BJ (cell line): ENCODE data around the gene SLC2A11. TPM values are rescaled to one million over a fixed set of nuclear protein-coding genes. Genes with fewer than 3 reads are reported as not detected.

Source experiments
- CTCF ChIA-PET: fragments of 350-600 bp; formaldehyde crosslinking; extraction: SDS; loops from one replicate; lab custom pipeline; 2021; ENCODE audit warnings: antibody characterized with exemption, inconsistent platforms; lab: Yijun Ruan, JAX
- POLR2A ChIA-PET: fragments of 300-600 bp; sonication (Branson Sonifier 250); formaldehyde crosslinking; extraction: SDS; loops from one replicate; lab custom pipeline; 2021; ENCODE audit warnings: antibody characterized with exemption; lab: Charles Lee
- DNase-seq: peaks from one replicate; pipeline ENCODE4 v3.0.0-alpha.2; 2011; ENCODE audit warnings: low read depth
- H3K27me3 ChIP-seq: 2 replicates; pipeline ENCODE4 v1.6.0; 2011; ENCODE audit warnings: low read length; ENCODE audit not compliant: control insufficient read depth, insufficient read depth
- H3K36me3 ChIP-seq: 2 replicates; pipeline ENCODE4 v1.5.1; 2011; ENCODE audit warnings: low read length; ENCODE audit not compliant: control insufficient read depth, insufficient read depth
- H3K4me3 ChIP-seq: 2 replicates; pipeline ENCODE4 v1.5.1; 2011; ENCODE audit warnings: low read depth, mild to moderate bottlenecking, control low read depth, low read length
- CTCF ChIP-seq: IDR thresholded peaks from 2 replicates; pipeline ENCODE4 v1.5.1; 2011; ENCODE audit warnings: low read depth, mild to moderate bottlenecking, control low read depth, inconsistent platforms, low read length, moderate library complexity; ENCODE audit not compliant: insufficient read depth
- polyA plus RNA-seq: library from polyadenylated mRNA; depleted of rRNA; stranded (reverse); fragments of >200 nt; gene quantifications from 2 replicates; pipeline ENCODE4 v1.2.3, GENCODE V29; 2011; rRNA removed
- small RNA-seq: library from RNA; depleted of rRNA; stranded (forward); fragments of <200 nt; gene quantifications from one replicate; pipeline ENCODE3, GENCODE V24; 2012; ENCODE audit warnings: low replicate concordance, low read depth; ENCODE audit not compliant: insufficient read length

The SLC2A11 gene
- polyA plus RNA-seq, 1 experiment, result 14.7 TPM

GRCh38 chr22:23922921-23923320, 65.2 kb downstream of the SLC2A11 start:
- DNase-seq, result no peak
- ChIA-PET POLR2A (no interaction called here), CTCF (no interaction called here)
- no peaks in the 10 kb centered on the region for H3K27me3 ChIP-seq
- no peak for TF ChIP-seq CTCF
- no peak overlapping the region for H3K4me3 ChIP-seq
- H3K36me3 ChIP-seq, result peaks cover 11% of the 10 kb centered on the region

- no peak for DNase-seq
- Histone ChIP-seq H3K36me3 (peaks cover 12% of the 10 kb centered on the region), H3K4me3 (no peak overlapping the region), H3K27me3 (no peaks in the 10 kb centered on the region)
- no peak for TF ChIP-seq CTCF
- POLR2A ChIA-PET, result no interaction called here
- CTCF ChIA-PET, result no interaction called here
These were observed 67.4 kb downstream of the SLC2A11 start for GRCh38 chr22:23925020-23925606.

- ChIA-PET CTCF (no interaction called here), POLR2A (no interaction called here)
These were observed 68.9 kb downstream of the SLC2A11 start for GRCh38 chr22:23926561-23926960.

More at GRCh38 chr22:23926561-23926960, 68.9 kb downstream of the SLC2A11 start:
- no peak for TF ChIP-seq CTCF
- peaks cover 11% of the 10 kb centered on the region for H3K36me3 ChIP-seq
- H3K27me3 ChIP-seq, result no peaks in the 10 kb centered on the region
- no peak for DNase-seq
- H3K4me3 ChIP-seq, result no peak overlapping the region

Small RNAs within 50 kb of the gene (small RNA-seq; reads per million reads assigned to genes)
- gene RN7SL268P, result not detected

Other genes with a start within 250 kb of the SLC2A11 start
- not detected in 2 replicates for gene DRICH1, start 225.6 kb upstream of the SLC2A11 start, polyA plus RNA-seq
- gene RGL4, start 166.9 kb upstream of the SLC2A11 start, polyA plus RNA-seq, result not detected in 2 replicates
- 1.4 TPM in 2 replicates for gene ZNF70, start 106.8 kb upstream of the SLC2A11 start, polyA plus RNA-seq
- 0.21 TPM in 1 of 2 replicates, not detected in the other for gene VPREB3, start 103.5 kb upstream of the SLC2A11 start, polyA plus RNA-seq
- 2.6 and 4.0 TPM in 2 replicates for gene C22orf15, start 94.9 kb upstream of the SLC2A11 start, polyA plus RNA-seq
- gene CHCHD10, start 89.9 kb upstream of the SLC2A11 start, polyA plus RNA-seq, result 22.1 and 22.5 TPM in 2 replicates
- gene MMP11, start 85.0 kb upstream of the SLC2A11 start, polyA plus RNA-seq, result 14.5 and 38.1 TPM in 2 replicates
- 136 and 174 TPM in 2 replicates for gene SMARCB1, start 70.9 kb upstream of the SLC2A11 start, polyA plus RNA-seq
- 0.47 and 0.71 TPM in 2 replicates for gene DERL3, start 18.9 kb upstream of the SLC2A11 start, polyA plus RNA-seq
- gene MIF, start 36.5 kb downstream of the SLC2A11 start, polyA plus RNA-seq, result 202 and 246 TPM in 2 replicates
- 3.6 and 5.9 TPM in 2 replicates for gene GSTT2B, start 103.3 kb downstream of the SLC2A11 start, polyA plus RNA-seq
- gene DDTL, start 109.0 kb downstream of the SLC2A11 start, polyA plus RNA-seq, result 0.06 TPM in 1 of 2 replicates, not detected in the other
- gene DDT, start 116.6 kb downstream of the SLC2A11 start, polyA plus RNA-seq, result 79.5 and 87.3 TPM in 2 replicates
- 0.16 and 0.23 TPM in 2 replicates for gene GSTT2, start 122.3 kb downstream of the SLC2A11 start, polyA plus RNA-seq
- not detected in 2 replicates for gene GSTT4, start 147.6 kb downstream of the SLC2A11 start, polyA plus RNA-seq
- gene CABIN1, start 153.4 kb downstream of the SLC2A11 start, polyA plus RNA-seq, result 7.0 and 7.2 TPM in 2 replicates